KBM-7 (cell line): ENCODE data around the gene CASKIN2.
"Not testable (repeated sequence)": the region's sequence is repeated elsewhere in the genome, so short reads cannot be mapped to it uniquely, and the experiment has no call there.

Source experiments
- DNase-seq: peaks from one replicate; pipeline ENCODE4 v3.0.0-alpha.2; 2015
- in situ Hi-C: fragments of 300-500 bp; cut with MboI; formaldehyde crosslinking; loops from 2 replicates; pipeline ENCODE4 v1.14.3; 2020; ENCODE audit warnings: low sequenced_read_pairs, low pct_unique_long_range_greater_than_20kb, mixed read lengths

Gene CASKIN2

DNA sequence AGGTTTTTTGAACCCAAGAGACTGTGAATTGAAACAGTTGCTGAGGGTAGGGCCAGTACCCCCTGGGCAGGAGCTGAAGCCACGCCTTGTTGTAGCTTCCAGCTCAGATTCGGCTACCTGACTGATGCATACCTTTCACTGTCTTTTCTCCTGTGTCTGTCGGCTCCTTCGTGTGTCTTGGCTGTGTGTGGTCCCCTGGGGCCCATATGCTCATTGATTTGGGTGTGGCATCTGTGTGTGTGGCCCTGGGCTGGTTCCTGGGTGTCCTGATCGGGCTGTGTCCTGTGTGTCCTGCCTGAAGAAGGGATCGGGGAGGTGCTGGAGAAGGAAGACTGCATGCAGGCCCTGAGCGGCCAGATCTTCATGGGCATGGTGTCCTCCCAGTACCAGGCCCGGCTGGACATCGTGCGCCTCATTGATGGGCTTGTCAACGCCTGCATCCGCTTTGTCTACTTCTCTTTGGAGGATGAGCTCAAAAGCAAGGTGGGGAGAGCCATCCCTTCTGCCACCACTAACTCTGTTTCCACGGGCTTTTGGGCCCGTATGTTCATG is 20.9 kb downstream of the CASKIN2 start:
- in situ Hi-C loops, result no loop called here
- DNase-seq, result no peak

DNA sequence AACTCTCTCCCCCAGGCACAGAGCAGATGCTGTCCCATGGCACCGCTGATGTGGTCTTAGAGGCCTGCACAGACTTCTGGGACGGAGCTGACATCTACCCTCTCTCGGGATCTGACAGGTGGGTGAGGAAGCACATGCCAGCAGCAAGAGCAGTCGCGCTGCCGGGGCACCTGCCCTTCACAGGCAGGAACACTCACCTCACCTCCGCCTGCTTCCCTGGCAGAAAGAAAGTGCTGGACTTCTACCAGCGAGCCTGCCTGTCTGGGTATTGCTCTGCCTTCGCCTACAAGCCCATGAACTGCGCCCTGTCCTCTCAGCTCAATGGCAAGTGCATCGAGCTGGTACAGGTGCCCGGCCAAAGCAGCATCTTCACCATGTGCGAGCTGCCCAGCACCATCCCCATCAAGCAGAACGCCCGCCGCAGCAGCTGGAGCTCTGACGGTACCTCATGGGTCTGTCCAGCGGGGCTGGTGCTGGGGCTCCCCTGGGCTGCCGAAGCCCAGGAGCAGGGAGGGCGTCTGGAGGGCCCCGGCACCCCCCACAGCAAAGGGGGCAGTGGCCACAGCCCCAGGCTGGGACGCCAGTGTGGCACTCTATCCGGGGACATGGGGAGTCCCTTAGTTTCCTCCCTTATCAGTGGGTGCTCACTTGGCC is 21.7 kb downstream of the CASKIN2 start:
- in situ Hi-C loops, result no loop called here
- no peak for DNase-seq

GRCh38 chr17:75492555-75493168 is 22.7 kb downstream of the CASKIN2 start:
- no peak for DNase-seq
- in situ Hi-C loops, result no loop called here

DNA sequence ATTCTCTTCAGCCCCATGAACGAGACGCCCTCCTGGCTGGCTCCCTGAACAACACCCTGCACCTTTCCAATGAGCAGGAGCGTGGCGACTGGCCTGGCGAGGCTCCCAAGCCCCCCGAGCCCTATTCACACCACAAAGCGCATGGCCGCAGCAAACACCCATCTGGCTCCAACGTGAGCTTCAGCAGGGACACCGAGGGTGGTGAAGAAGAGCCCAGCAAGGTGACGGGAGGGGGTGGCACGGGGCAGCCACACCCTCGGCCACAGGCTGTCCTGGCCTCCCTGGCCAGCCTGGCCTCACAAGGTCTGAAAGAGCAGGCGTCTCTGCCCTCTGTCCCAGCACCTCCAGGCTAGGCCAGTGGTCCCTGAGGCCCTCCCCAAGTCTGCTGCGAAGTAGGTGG is 23.7 kb downstream of the CASKIN2 start:
- DNase-seq, result no peak
- in situ Hi-C loops, result no loop called here

DNA sequence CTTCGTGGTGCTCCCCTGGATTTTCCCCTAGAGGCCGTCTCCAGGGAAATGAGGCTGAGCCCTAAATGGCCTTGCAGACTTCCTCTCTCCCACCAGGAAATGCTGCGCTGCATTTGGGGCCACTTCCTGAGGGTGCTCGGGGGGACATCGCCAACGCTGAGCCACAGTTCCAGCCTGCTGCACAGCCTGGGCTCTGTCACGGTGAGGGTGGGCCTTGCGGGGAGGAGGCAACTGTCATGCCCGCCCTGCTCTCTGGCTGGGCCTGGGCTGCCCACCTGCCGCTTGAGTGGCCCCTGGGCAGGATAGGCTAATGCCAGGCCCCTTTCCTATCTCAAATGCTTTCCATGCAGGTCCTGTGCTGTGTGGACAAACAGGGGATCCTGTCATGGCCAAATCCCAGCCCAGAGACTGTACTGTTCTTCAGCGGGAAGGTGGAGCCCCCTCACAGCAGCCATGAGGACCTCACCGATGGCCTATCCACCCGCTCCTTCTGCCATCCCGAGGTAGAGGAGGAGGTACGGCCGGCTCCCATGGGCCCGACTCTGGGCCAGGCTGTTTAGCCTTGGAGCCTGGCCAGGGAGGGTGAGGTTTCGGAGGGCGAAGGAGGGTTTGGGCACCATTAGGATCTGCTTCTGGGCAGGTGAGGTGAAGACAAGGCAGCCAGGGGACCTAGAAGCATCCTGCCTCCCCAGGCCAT is 24.2 kb downstream of the CASKIN2 start:
- in situ Hi-C loops, result no loop called here

GRCh38 chr17:75490173-75490743 is 25.1 kb downstream of the CASKIN2 start:
- in situ Hi-C loops, result no loop called here
- DNase-seq, result no peak

More for the DNA sequence above, 24.2 kb downstream of the CASKIN2 start:
- peak; percentile 18 for DNase-seq

DNA sequence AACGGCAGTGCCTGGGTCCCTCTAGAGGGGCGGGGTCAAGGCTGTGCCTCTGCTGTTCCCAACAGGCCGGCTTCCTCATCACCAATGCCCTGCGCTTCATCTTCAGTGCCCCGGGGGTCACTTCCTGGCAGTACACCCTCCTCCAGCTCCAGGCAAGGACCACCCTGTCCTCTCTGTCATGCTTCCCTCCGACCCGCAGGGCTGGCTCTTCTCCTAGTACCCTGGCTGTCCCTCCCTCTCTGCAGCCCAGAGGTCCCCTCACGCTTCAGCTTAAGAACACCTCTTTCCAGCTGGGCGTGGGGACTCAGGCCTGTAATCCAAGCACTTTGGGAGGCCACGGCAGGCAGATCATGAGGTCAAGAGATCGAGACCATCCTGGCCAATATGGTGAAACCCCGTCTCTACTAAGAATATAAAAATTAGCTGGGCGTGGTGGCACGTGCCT is 25.8 kb downstream of the CASKIN2 start:
- DNase-seq, result no peak
- in situ Hi-C loops, result no loop called here

DNA sequence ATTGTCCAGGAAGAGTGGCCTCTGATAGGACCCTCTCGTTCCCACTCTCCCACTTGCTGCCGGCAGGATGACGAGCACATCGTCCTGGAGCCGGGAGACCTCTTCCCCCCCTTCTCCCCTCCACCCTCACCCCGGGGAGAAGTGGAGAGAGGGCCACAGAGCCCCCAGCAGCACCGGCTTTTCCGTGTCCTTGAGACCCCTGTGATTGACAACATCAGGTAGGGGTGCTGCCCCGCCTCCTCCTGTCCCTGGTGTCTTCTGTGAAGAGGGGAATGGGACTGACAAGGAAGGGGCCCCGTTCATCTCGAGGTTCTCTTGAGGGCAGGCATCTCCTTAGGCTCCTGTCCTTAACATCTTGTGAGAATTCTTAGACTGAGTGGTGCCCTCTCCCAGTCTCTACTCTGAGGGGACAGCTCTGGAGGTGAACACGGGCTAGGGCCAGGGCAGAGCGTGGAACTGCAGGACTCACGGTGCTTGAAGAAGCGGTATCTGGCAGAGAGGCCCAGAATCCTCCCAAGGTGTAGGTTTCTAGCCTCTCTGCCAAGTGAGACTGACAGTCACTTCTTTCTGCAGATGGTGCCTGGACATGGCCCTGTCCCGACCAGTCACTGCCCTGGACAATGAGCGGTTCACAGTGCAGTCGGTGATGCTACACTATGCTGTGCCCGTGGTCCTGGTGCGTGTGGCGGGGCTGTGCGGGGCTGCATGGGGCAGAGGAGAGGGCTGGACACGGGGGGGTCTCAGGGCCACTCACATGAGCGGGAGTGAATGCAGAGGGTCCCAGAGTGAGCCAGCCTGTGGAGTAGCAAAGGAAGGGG is 26.4 kb downstream of the CASKIN2 start:
- in situ Hi-C loops, result no loop called here
- no peak for DNase-seq

- in situ Hi-C loops, result no loop called here
- peak; percentile 90 for DNase-seq
Observed at GRCh38 chr17:75487351-75488070, 27.8 kb downstream of the CASKIN2 start.

DNA sequence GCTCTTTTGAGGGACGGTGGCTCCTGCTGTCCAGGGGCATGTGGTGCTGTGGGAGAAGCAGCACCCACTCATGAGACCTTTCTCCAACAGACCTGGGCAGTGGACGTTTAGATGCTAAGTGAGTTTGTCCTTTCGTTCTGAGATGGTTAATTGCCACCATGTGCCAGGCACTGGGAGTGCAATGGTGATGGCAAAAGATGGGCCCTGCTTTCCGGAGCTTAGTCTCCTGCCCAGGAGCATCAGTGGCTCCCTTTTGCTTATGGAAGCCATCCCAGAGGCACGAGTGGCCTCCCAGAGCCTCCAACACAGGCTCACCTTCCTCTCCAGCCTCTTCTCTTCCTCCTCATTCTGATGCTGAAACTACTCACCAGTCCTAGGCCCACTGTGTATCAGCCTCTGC is 28.4 kb downstream of the CASKIN2 start:
- DNase-seq, result no peak
- in situ Hi-C loops, result no loop called here

DNA sequence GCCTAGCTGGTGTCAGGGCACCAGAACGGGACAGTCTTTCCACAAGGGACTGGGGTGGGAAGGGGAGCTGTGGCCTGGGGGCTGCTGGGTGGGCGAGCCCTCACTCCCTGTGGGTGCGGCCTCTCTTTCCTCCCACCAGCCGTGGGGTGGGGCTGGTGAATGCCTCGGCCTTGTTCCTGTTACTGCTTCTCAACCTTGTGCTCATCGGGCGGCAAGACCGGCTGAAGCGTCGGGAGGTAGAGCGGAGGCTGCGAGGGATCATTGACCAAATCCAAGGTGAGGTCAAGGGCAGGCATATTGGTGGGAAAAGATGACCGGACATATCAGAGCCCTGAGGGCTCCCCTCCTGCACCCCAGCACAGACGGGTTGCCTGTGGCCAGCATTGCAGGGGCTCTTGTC is 29.2 kb downstream of the CASKIN2 start:
- in situ Hi-C loops, result no loop called here
- no peak for DNase-seq

- in situ Hi-C loops, result no loop called here
- no peak for DNase-seq
Observed at GRCh38 chr17:75485688-75486087, 29.6 kb downstream of the CASKIN2 start.

GRCh38 chr17:75482098-75482942 is 33.0 kb downstream of the CASKIN2 start:
- in situ Hi-C loops, result no loop called here
- no peak for DNase-seq

DNA sequence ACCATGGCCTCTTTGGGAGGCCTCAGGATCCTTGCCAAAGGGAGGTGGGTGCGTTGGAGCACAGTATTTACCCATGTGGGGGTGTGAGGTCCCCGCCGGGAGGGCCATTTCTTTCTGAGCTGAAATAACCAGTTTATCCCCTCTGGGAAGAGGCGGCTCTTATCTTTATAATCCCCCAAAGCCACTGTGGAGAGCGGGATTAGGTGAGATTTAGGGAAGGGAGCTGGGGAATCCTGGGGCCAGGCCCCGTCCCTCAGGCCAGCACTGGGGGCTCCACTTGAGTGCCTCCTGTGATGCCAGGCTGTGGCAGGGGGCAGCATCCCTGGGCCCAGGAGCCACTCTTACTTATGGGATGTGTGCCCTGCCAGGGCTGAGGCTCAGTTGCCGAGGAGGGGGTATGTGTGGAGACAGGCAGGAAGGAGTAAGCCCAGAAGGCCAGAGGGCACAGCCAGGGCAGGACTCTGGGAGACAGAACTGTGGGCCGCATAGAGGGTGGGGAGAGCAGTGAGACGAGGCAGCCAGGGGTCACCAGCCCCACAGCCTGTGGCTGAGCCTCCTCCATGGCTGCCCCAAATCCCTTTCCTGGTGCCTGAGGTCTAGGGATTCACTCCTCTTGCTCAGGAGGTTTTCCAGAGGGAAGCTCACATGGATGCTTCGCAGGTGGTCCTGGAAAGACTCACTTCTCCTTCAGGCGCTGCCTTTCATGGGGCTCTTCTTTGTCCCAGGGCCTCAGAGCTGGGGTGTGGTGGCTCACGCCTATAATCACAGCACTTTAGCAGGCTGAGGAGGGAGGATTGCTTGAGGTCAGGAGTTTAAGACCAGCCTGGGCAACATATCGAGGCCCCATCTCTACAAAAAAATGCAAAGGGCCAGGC is 33.9 kb downstream of the CASKIN2 start:
- in situ Hi-C loops, result no loop called here

DNA sequence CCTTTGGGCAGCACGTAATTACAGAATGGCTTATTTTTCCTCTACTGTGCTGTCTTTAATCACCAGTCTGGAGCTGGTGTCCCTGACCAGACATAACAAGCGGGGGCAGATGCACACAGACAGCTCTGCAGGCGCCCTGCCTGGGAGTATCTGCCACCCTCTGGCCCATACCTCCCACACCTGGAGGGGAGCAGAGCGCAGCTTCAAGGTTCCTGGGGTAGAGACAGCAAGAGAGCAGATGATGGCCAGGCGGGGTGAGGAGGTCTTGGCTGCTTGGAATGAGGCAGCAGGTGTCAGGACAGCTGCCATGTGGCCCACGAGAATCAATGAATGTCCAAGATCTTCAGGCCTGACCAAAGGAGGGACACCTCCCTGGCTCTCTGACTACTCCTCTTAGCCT is 35.1 kb downstream of the CASKIN2 start:
- in situ Hi-C loops, result no loop called here
- DNase-seq, result no peak

More for the DNA sequence above, 33.9 kb downstream of the CASKIN2 start:
- no peak for DNase-seq

GRCh38 chr17:75478508-75478907 is 36.8 kb downstream of the CASKIN2 start:
- DNase-seq, result no peak

GRCh38 chr17:75477490-75477862 is 37.9 kb downstream of the CASKIN2 start:
- in situ Hi-C loops, DNase-seq: not testable (repeated sequence)

More at GRCh38 chr17:75478508-75478907, 36.8 kb downstream of the CASKIN2 start:
- in situ Hi-C loops, result no loop called here
